K562 (cell line): ENCODE data around the gene UTP14A.

Source experiments
- ARNT ChIP-seq, 2 experiments: fragments of 450-650 bp; IDR thresholded peaks; 2 replicates each; pipeline ENCODE4 v1.6.1; 2016; ENCODE audit warnings: mild to moderate bottlenecking in 1 of 2
- EP300 ChIP-seq: IDR thresholded peaks from 2 replicates; pipeline ENCODE4 v1.6.1; 2012; ENCODE audit warnings: low read length, improper control_type of control experiment
- HNRNPL ChIP-seq: fragments of 200-400 bp; formaldehyde crosslinking; IDR thresholded peaks from 2 replicates; pipeline ENCODE4 v1.6.1; 2017; ENCODE audit warnings: low read depth, mild to moderate bottlenecking, low read length
- NCOA1 ChIP-seq: fragments of 450-650 bp; IDR thresholded peaks from 2 replicates; pipeline ENCODE4 v1.6.1; 2016; ENCODE audit warnings: low read depth
- NR2F6 ChIP-seq: fragments of 450-650 bp; formaldehyde crosslinking; IDR thresholded peaks from 2 replicates; pipeline ENCODE4 v1.4.0; 2020; ENCODE audit warnings: mild to moderate bottlenecking
- TAF15 ChIP-seq: fragments of 200-400 bp; formaldehyde crosslinking; IDR thresholded peaks from 2 replicates; pipeline ENCODE4 v1.6.1; 2017; ENCODE audit warnings: mild to moderate bottlenecking, low read depth, low read length, moderate library complexity
- ZNF551 ChIP-seq: fragments of 250-450 bp; sonication (Bioruptor Pico); IDR thresholded peaks from 2 replicates; pipeline ENCODE4 v1.5.0; 2021; ENCODE audit warnings: mild to moderate bottlenecking, moderate library complexity
- TF ChIP-seq, protein P1 (sequence below), 3 experiments: IDR thresholded peaks in 2 of 3; conservative IDR thresholded peaks in 1 of 3; 2 replicates each; pipeline ENCODE4 v1.5.1; 2011 to 2012; ENCODE audit warnings: low read length in 3 of 3, mild to moderate bottlenecking in 3 of 3, control low read depth in 2 of 3, improper control_type of control experiment in 1 of 3, inconsistent platforms in 1 of 3, low read depth in 1 of 3, mixed read lengths in 1 of 3, moderate library complexity in 1 of 3; ENCODE audit not compliant: insufficient read depth in 2 of 3

DNA sequence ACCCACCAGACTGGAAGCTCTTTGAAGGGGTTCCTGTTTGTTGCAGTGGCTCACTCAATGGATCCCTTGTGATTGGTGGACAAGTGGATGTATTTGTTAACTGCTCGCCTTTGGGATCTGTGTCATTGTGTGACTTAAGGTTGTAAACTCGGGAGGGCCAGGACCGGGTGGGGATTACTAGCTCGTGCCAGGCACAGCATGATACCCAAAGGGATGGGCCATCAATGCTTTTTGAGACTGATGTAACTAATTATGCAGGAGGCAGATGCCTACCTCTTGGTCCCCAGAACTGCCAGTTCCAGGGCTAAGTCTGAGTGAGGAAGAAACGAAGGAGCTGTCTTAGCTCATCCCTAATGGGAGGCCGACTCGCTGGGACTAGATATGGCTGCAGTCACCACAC, 27.7 kb downstream of the UTP14A start:
- no peak for TF ChIP-seq NR2F6
- TF ChIP-seq NCOA1: no peak
- no peak for TF ChIP-seq TAF15
- no peak for TF ChIP-seq EP300
- TF ChIP-seq, protein P1, sequence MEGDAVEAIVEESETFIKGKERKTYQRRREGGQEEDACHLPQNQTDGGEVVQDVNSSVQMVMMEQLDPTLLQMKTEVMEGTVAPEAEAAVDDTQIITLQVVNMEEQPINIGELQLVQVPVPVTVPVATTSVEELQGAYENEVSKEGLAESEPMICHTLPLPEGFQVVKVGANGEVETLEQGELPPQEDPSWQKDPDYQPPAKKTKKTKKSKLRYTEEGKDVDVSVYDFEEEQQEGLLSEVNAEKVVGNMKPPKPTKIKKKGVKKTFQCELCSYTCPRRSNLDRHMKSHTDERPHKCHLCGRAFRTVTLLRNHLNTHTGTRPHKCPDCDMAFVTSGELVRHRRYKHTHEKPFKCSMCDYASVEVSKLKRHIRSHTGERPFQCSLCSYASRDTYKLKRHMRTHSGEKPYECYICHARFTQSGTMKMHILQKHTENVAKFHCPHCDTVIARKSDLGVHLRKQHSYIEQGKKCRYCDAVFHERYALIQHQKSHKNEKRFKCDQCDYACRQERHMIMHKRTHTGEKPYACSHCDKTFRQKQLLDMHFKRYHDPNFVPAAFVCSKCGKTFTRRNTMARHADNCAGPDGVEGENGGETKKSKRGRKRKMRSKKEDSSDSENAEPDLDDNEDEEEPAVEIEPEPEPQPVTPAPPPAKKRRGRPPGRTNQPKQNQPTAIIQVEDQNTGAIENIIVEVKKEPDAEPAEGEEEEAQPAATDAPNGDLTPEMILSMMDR (IDR thresholded peaks at IDR 0.05 in 2 of 3, conservative IDR thresholded peaks at IDR 0.05 in 1 of 3; ENCODE audit: insufficient read depth in 2 of 3, low read depth in 1 of 3, low read length in 3 of 3): no peak
- no peak for TF ChIP-seq HNRNPL
- TF ChIP-seq ARNT (IDR thresholded peaks at IDR 0.05): no peak
- TF ChIP-seq ZNF551 (CRISPR knock-in tag): no peak
